Melanocyte of skin (primary cell): Measurements from ENCODE around the gene H2BK1. TPM values are rescaled to one million over a fixed set of nuclear protein-coding genes. Genes with fewer than 3 reads are reported as not detected.

Experiments
- total RNA-seq, 2 donors: library from RNA; depleted of rRNA; stranded (reverse); fragments of >200 nt; gene quantifications; 2 replicates each; pipeline ENCODE4 v1.2.3, GENCODE V29; 2012

Gene H2BK1
- not detected for total RNA-seq

GRCh38 chr7:151210087-151210854 lies at the start of gene H2BK1:
Gene H2BK1 (minus strand): TSS chr7:151210488. CDS start chr7:151210318, 170 bp downstream.

DNA sequence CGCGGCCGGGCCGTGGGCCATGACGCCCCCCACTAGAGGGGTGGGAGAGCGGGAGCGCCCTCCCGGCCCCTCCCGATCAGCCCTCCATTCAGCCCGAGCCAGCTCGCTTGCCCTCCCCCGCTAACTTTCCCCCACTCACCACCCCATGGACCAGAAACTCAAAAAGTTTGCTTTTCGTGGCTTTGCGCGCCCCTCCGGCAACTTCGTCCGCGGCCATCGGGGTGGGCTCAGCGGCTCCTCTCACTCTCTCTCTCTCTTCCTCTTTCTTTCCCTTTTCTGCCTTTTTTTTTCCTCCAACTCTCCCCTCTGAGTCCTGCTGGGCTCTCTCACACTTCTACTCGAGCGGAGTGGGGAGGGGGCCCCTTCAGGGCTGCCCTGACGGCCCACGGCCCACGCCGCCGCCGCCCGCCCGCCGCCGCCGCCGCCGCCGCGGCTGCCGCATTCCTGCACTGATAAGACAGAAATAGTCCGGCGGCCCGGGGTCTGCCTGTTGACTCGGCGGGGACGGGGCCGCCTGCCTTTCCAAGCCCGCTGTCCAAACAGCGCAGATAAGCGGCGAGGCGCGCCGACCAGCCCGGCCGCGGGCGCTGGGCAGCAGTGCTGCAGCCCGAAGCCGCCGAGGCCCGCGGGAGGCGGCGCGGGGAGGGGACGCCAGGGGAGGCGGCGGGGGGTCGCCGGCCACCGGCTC lies 38.2 kb upstream of the H2BK1 start, which contains the start of gene SMARCD3:
SMARCD3 (minus strand) TSS at position 349 of the 688 bp plus-strand sequence; CDS start at position 217, 132 bp downstream.

GRCh38 chr7:151232091-151232916 lies 22.0 kb upstream of the H2BK1 start, which contains the start of gene CHPF2:
Gene CHPF2 (plus strand): TSS chr7:151232483. CDS start chr7:151234012, 1,529 bp downstream.

GRCh38 chr7:151226875-151227782 lies 16.8 kb upstream of the H2BK1 start, which contains the start of gene ABCF2:
Gene ABCF2 (minus strand): TSS chr7:151227205. CDS start chr7:151226458, 747 bp downstream.

GRCh38 chr7:151186640-151187408 lies 23.5 kb downstream of the H2BK1 start, which contains the start of gene ASB10:
Gene ASB10 (minus strand): TSS chr7:151187250. CDS start chr7:151187130, 120 bp downstream.

GRCh38 chr7:151167197-151167961 lies 42.9 kb downstream of the H2BK1 start, which contains the start of gene GBX1:
Gene GBX1 (minus strand): TSS chr7:151167694. CDS start chr7:151167548, 146 bp downstream.

Other genes with a start within 250 kb of the H2BK1 start
- not detected for gene KCNH2, start 232.2 kb downstream of the H2BK1 start, total RNA-seq
- 1 to 10 TPM in 1 of 2 donors, under 1 TPM in 1; 0.69 to 7.0 TPM for gene NOS3, start 219.5 kb downstream of the H2BK1 start, total RNA-seq
- gene ATG9B, start 186.0 kb downstream of the H2BK1 start, total RNA-seq: under 1 TPM in 1 of 2 donors, not detected in 1; under 0.01 TPM
- gene ABCB8, start 182.0 kb downstream of the H2BK1 start, total RNA-seq: 10 to 100 TPM; 36.6 to 44.4 TPM
- gene ASIC3, start 162.0 kb downstream of the H2BK1 start, total RNA-seq: 1 to 10 TPM in 1 of 2 donors, under 1 TPM in 1; 0.33 to 1.0 TPM
- 10 to 100 TPM; 28.2 to 31.6 TPM for gene CDK5, start 152.6 kb downstream of the H2BK1 start, total RNA-seq
- 100 to 1,000 TPM in 1 of 2 donors, 10 to 100 TPM in 1; 85.3 to 111 TPM for gene SLC4A2, start 150.9 kb downstream of the H2BK1 start, total RNA-seq
- gene FASTK, start 129.7 kb downstream of the H2BK1 start, total RNA-seq: 10 to 100 TPM; 74.3 to 86.0 TPM
- gene TMUB1, start 127.0 kb downstream of the H2BK1 start, total RNA-seq: 10 to 100 TPM; 15.1 to 20.6 TPM
- gene AGAP3, start 124.0 kb downstream of the H2BK1 start, total RNA-seq: 100 to 1,000 TPM in 1 of 2 donors, 10 to 100 TPM in 1; 66.1 to 100 TPM
- gene GBX1, start 42.8 kb downstream of the H2BK1 start, total RNA-seq: not detected
- not detected for gene ASB10, start 23.2 kb downstream of the H2BK1 start, total RNA-seq
- 10 to 100 TPM; 54.0 to 78.6 TPM for gene ABCF2, start 16.7 kb upstream of the H2BK1 start, total RNA-seq
- 10 to 100 TPM; 32.6 to 37.9 TPM for gene CHPF2, start 22.0 kb upstream of the H2BK1 start, total RNA-seq
- 10 to 100 TPM in 1 of 2 donors, 1 to 10 TPM in 1; 9.0 to 13.1 TPM for gene SMARCD3, start 38.2 kb upstream of the H2BK1 start, total RNA-seq
- 10 to 100 TPM; 32.7 to 34.0 TPM for gene NUB1, start 131.3 kb upstream of the H2BK1 start, total RNA-seq
- under 1 TPM in 1 of 2 donors, not detected in 1; 0.69 TPM for gene WDR86, start 199.6 kb upstream of the H2BK1 start, total RNA-seq
- gene CRYGN, start 229.7 kb upstream of the H2BK1 start, total RNA-seq: not detected